HEK293 (cell line): ENCODE measurements around the gene RGS14.

Source experiments
- CTCF ChIP-seq: fragments of 450-650 bp; formaldehyde crosslinking; IDR thresholded peaks from 2 replicates; pipeline ENCODE4 v1.5.1; 2016; ENCODE audit warnings: missing biosample characterization, missing genetic modification characterization
- MYNN ChIP-seq: fragments of 450-650 bp; formaldehyde crosslinking; IDR thresholded peaks from 2 replicates; pipeline ENCODE4 v1.5.1; 2016; ENCODE audit warnings: missing biosample characterization, missing genetic modification characterization, borderline replicate concordance
- ZNF146 ChIP-seq: fragments of 450-650 bp; formaldehyde crosslinking; IDR thresholded peaks from 2 replicates; pipeline ENCODE4 v1.5.1; 2016; ENCODE audit warnings: missing biosample characterization, missing genetic modification characterization
- ZNF169 ChIP-seq: fragments of 450-650 bp; formaldehyde crosslinking; IDR thresholded peaks from 2 replicates; pipeline ENCODE4 v1.5.1; 2016; ENCODE audit warnings: missing biosample characterization, missing genetic modification characterization
- ZNF221 ChIP-seq: fragments of 450-650 bp; formaldehyde crosslinking; IDR thresholded peaks from 2 replicates; pipeline ENCODE4 v1.5.1; 2017; ENCODE audit warnings: missing biosample characterization, missing genetic modification characterization, borderline replicate concordance
- ZSCAN16 ChIP-seq: fragments of 450-650 bp; formaldehyde crosslinking; IDR thresholded peaks from 2 replicates; pipeline ENCODE4 v1.5.1; 2016; ENCODE audit warnings: missing biosample characterization, missing genetic modification characterization
- TF ChIP-seq, protein P1 (sequence below): sonication (generic); formaldehyde crosslinking; IDR thresholded peaks from 2 replicates; pipeline ENCODE4 v1.8.1; 2022; ENCODE audit warnings: mild to moderate bottlenecking, moderate library complexity, missing genetic modification reagents

- TF ChIP-seq CTCF (tag by site-specific recombination) (no peak), ZNF146 (tag by site-specific recombination) (no peak), MYNN (tag by site-specific recombination) (no peak), ZSCAN16 (tag by site-specific recombination) (no peak), ZNF221 (tag by site-specific recombination) (no peak), ZNF169 (tag by site-specific recombination) (no peak)
- TF ChIP-seq, protein P1, sequence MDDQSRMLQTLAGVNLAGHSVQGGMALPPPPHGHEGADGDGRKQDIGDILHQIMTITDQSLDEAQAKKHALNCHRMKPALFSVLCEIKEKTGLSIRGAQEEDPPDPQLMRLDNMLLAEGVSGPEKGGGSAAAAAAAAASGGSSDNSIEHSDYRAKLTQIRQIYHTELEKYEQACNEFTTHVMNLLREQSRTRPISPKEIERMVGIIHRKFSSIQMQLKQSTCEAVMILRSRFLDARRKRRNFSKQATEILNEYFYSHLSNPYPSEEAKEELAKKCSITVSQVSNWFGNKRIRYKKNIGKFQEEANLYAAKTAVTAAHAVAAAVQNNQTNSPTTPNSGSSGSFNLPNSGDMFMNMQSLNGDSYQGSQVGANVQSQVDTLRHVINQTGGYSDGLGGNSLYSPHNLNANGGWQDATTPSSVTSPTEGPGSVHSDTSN (CRISPR knock-in tag), result no peak
These were observed 44.0 kb upstream of the RGS14 start for GRCh38 chr5:177313561-177314259.
